HT-29 (cell line): ENCODE results near the gene CWF19L2. TPM values are rescaled to one million over a fixed set of nuclear protein-coding genes. Genes with fewer than 3 reads are reported as not detected.
"Not testable (repeated sequence)": the region's sequence is repeated elsewhere in the genome, so short reads cannot be mapped to it uniquely, and the experiment has no call there.

Source experiments
- DNase-seq: peaks from one replicate; pipeline ENCODE4 v3.0.0-alpha.2; 2015; ENCODE audit warnings: low spot score
- total RNA-seq: library from RNA; depleted of rRNA; stranded (reverse); fragments of >200 nt; shearing (Covaris generic); gene quantifications from 2 replicates; pipeline ENCODE4 v1.2.3, GENCODE V29; 2014; rRNA removed

The CWF19L2 gene
- total RNA-seq, result 3.7 and 4.0 TPM in 2 replicates

- peak; percentile 95 for DNase-seq
Measured at GRCh38 chr11:107457558-107458271, at the start of gene CWF19L2. Gene CWF19L2 (minus strand): TSS chr11:107457825. CDS start chr11:107457816, 9 bp downstream.

GRCh38 chr11:107505647-107506225, 48.1 kb upstream of the CWF19L2 start:
- no peak for DNase-seq

GRCh38 chr11:107504981-107505380, 47.4 kb upstream of the CWF19L2 start:
- DNase-seq, result no peak

- DNase-seq, result no peak
Measured at GRCh38 chr11:107501713-107502112, 44.1 kb upstream of the CWF19L2 start.

- not testable (repeated sequence) for DNase-seq
Measured at GRCh38 chr11:107497371-107497770, 39.7 kb upstream of the CWF19L2 start.

- DNase-seq, result no peak
Measured at GRCh38 chr11:107496011-107496410, 38.4 kb upstream of the CWF19L2 start.

GRCh38 chr11:107494055-107494454, 36.4 kb upstream of the CWF19L2 start:
- no peak for DNase-seq

GRCh38 chr11:107493117-107493516, 35.5 kb upstream of the CWF19L2 start:
- no peak for DNase-seq

- DNase-seq, result no peak
Measured at GRCh38 chr11:107490836-107491235, 33.2 kb upstream of the CWF19L2 start.

GRCh38 chr11:107482234-107482633, 24.6 kb upstream of the CWF19L2 start:
- no peak for DNase-seq

GRCh38 chr11:107478922-107479321, 21.3 kb upstream of the CWF19L2 start:
- DNase-seq, result no peak

GRCh38 chr11:107477820-107478219, 20.2 kb upstream of the CWF19L2 start:
- no peak for DNase-seq

- no peak for DNase-seq
Measured at GRCh38 chr11:107473792-107474191, 16.2 kb upstream of the CWF19L2 start.

GRCh38 chr11:107472966-107473365, 15.3 kb upstream of the CWF19L2 start:
- no peak for DNase-seq

- DNase-seq, result no peak
Measured at GRCh38 chr11:107468596-107468995, 11.0 kb upstream of the CWF19L2 start.

GRCh38 chr11:107467696-107468095, 10.1 kb upstream of the CWF19L2 start:
- no peak for DNase-seq

GRCh38 chr11:107466275-107466866, 8.7 kb upstream of the CWF19L2 start:
- DNase-seq, result not testable (repeated sequence)

- peak; percentile 47 for DNase-seq
Measured at GRCh38 chr11:107457205-107457557, 444 bp downstream of the CWF19L2 start.

GRCh38 chr11:107453594-107454286, 3.9 kb downstream of the CWF19L2 start:
- no peak for DNase-seq

- DNase-seq, result no peak
Measured at GRCh38 chr11:107446822-107447431, 10.7 kb downstream of the CWF19L2 start.

GRCh38 chr11:107442715-107443215, 14.9 kb downstream of the CWF19L2 start:
- no peak for DNase-seq
